Measurements from ENCODE around the gene SNRNP27.
A peak's percentile ranks its signal among the peaks of the same experiment; 100 is the strongest.

SNRNP27 gene

GRCh38 chr2:69917852-69918251 is 24.1 kb downstream of the SNRNP27 start:
- DNase-seq: no peak

GRCh38 chr2:69918401-69918800 is 24.6 kb downstream of the SNRNP27 start:
- DNase-seq: no peak

GRCh38 chr2:69923116-69923515 is 29.4 kb downstream of the SNRNP27 start:
- DNase-seq: no peak

GRCh38 chr2:69926849-69927515 is 33.2 kb downstream of the SNRNP27 start:
- no peak for DNase-seq

GRCh38 chr2:69931832-69932595 is 38.3 kb downstream of the SNRNP27 start:
- DNase-seq: no peak

GRCh38 chr2:69932596-69932922 is 38.8 kb downstream of the SNRNP27 start:
- no peak for DNase-seq

- no peak for DNase-seq
These were observed 39.6 kb downstream of the SNRNP27 start for GRCh38 chr2:69933254-69933828.

GRCh38 chr2:69933839-69934613 is 40.3 kb downstream of the SNRNP27 start:
- no peak for DNase-seq

- no peak for DNase-seq
These were observed 40.8 kb downstream of the SNRNP27 start for GRCh38 chr2:69934614-69934908.

GRCh38 chr2:69935011-69935410 is 41.3 kb downstream of the SNRNP27 start:
- no peak for DNase-seq

- DNase-seq: no peak
These were observed 43.1 kb downstream of the SNRNP27 start for GRCh38 chr2:69936906-69937305.

GRCh38 chr2:69937968-69938367 is 44.2 kb downstream of the SNRNP27 start:
- DNase-seq: no peak

GRCh38 chr2:69939722-69940121 is 46.0 kb downstream of the SNRNP27 start:
- no peak for DNase-seq

GRCh38 chr2:69940691-69941090 is 46.9 kb downstream of the SNRNP27 start:
- no peak for DNase-seq

GRCh38 chr2:69943000-69943842 is 49.5 kb downstream of the SNRNP27 start:
- no peak for DNase-seq

GRCh38 chr2:69943843-69944525 is 50.2 kb downstream of the SNRNP27 start:
- DNase-seq: no peak

- DNase-seq: no peak
These were observed 51.0 kb downstream of the SNRNP27 start for GRCh38 chr2:69944756-69945155.

GRCh38 chr2:69945441-69945840 is 51.7 kb downstream of the SNRNP27 start:
- DNase-seq: peak; percentile 38

GRCh38 chr2:69945941-69946340 is 52.2 kb downstream of the SNRNP27 start:
- DNase-seq: no peak

- peak; percentile 64 for DNase-seq
These were observed 52.9 kb downstream of the SNRNP27 start for GRCh38 chr2:69946351-69947324.
